Activated T-cell treated with anti-CD3 and anti-CD28 coated beads, Interleukin-2, amount 50 U/mL, for 4 hours (primary cell): ENCODE measurements around the gene SFXN2. TPM values are rescaled to one million over a fixed set of nuclear protein-coding genes. Genes with fewer than 3 reads are reported as not detected.

Source experiments
- ATAC-seq, 2 donors: fragments of 200-7000 bp; cut with Tn5 transposase; one replicate each; pipeline ENCODE4 v1.10.0; 2021
- DNase-seq: peaks from one replicate; pipeline ENCODE4 v3.0.0-alpha.2; 2020
- H3K27me3 Mint-ChIP-seq: one replicate; pipeline ENCODE4 v1.8.0; 2021; ENCODE audit warnings: low read depth, mixed read lengths
- H3K36me3 Mint-ChIP-seq: one replicate; pipeline ENCODE4 v1.8.0; 2022; ENCODE audit warnings: mixed read lengths; ENCODE audit not compliant: insufficient read depth
- H3K4me1 Mint-ChIP-seq: one replicate; pipeline ENCODE4 v1.8.0; 2021; ENCODE audit warnings: low read depth, mixed read lengths
- H3K4me3 Mint-ChIP-seq: one replicate; pipeline ENCODE4 v1.8.0; 2021; ENCODE audit warnings: mild to moderate bottlenecking, moderate library complexity, mixed read lengths
- H3K9me3 Mint-ChIP-seq: one replicate; pipeline ENCODE4 v1.8.0; 2021; ENCODE audit warnings: mixed read lengths
- total RNA-seq, 3 donors: library from RNA; stranded (reverse); gene quantifications; one replicate each; pipeline ENCODE4 v1.2.1, GENCODE V29; 2021

The SFXN2 gene
- total RNA-seq, 3 donors from 2014 or later, result 29.0 to 33.7 (median 31.2) TPM

- Mint-ChIP-seq H3K36me3 (peaks cover 35% of the 10 kb centered on the region), H3K4me3 (no peak overlapping the region), H3K9me3 (no peaks in the 10 kb centered on the region), H3K4me1 (peaks cover 25% of the 10 kb centered on the region), H3K27me3 (no peaks in the 10 kb centered on the region)
- no peak for ATAC-seq
- no peak for DNase-seq
These were observed 48.7 kb downstream of the SFXN2 start for GRCh38 chr10:102763037-102763607.

GRCh38 chr10:102764470-102765161 lies 50.2 kb downstream of the SFXN2 start:
- DNase-seq (no peak), ATAC-seq (no peak)
- peaks cover 21% of the 10 kb centered on the region for H3K4me1 Mint-ChIP-seq
- no peak overlapping the region for H3K4me3 Mint-ChIP-seq
- H3K36me3 Mint-ChIP-seq, result peaks cover 28% of the 10 kb centered on the region
- no peaks in the 10 kb centered on the region for H3K9me3 Mint-ChIP-seq
- H3K27me3 Mint-ChIP-seq, result no peaks in the 10 kb centered on the region

DNA sequence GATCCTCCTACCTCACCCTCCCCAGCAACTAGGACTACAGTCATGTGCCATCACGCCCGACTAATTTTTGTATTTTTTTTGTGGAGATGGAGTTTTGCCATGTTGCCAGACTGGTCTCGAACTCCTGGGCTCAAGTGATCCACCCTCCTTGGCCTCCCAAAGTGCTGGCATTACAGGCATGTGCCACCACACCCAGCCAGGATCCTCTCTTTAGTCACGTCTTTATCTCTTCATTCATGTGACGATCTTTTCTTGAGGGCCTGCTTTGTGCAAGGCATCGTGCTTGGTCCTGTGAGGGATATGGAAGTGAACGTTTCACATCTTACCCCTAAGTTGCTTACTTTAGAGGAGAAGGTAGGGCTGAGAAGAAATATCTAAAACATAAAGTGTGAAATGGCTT lies 50.9 kb downstream of the SFXN2 start:
- Mint-ChIP-seq H3K9me3 (no peaks in the 10 kb centered on the region), H3K4me3 (no peak overlapping the region), H3K27me3 (no peaks in the 10 kb centered on the region), H3K4me1 (peaks cover 26% of the 10 kb centered on the region), H3K36me3 (peaks cover 23% of the 10 kb centered on the region)
- ATAC-seq (no peak), DNase-seq (no peak)

DNA sequence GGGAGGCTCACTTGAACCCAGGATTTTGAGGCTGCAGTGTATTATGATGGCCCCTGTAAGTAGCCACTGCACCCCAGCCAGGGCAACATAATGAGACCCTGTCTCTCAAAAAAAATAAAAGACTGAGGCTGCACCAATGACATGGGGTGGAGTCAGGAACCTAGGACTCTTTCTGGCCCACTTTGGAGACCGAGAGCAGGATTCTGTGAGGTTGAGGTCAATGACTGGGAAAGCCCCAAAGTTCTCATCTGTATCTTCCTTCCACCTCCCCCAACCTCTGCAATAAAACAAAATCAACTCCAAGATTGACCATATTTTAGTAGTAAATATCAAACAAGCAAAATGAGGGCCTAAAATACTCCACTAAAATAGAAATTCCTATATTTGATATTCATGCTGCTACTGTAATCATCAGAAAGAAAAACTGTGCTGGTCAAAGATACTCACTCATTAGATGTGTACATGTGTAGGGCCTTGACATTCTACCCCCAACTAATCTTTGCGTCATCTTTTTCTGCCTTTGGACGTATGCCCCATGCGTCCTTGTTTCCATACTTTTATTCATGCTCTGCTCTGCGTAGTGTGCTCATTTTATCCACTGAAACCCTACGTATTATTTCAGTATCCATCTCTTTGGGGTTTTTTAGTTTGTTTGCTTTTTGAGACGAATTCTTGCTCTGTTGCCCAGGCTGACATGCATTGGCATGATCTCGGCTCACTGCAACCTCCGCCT lies 53.2 kb downstream of the SFXN2 start:
- H3K27me3 Mint-ChIP-seq, result no peaks in the 10 kb centered on the region
- peaks cover 22% of the 10 kb centered on the region for H3K36me3 Mint-ChIP-seq
- H3K9me3 Mint-ChIP-seq, result no peaks in the 10 kb centered on the region
- peaks cover 30% of the 10 kb centered on the region for H3K4me1 Mint-ChIP-seq
- H3K4me3 Mint-ChIP-seq, result no peak overlapping the region
- DNase-seq (no peak), ATAC-seq (peak in 1 of 2 donors; percentile 28)

DNA sequence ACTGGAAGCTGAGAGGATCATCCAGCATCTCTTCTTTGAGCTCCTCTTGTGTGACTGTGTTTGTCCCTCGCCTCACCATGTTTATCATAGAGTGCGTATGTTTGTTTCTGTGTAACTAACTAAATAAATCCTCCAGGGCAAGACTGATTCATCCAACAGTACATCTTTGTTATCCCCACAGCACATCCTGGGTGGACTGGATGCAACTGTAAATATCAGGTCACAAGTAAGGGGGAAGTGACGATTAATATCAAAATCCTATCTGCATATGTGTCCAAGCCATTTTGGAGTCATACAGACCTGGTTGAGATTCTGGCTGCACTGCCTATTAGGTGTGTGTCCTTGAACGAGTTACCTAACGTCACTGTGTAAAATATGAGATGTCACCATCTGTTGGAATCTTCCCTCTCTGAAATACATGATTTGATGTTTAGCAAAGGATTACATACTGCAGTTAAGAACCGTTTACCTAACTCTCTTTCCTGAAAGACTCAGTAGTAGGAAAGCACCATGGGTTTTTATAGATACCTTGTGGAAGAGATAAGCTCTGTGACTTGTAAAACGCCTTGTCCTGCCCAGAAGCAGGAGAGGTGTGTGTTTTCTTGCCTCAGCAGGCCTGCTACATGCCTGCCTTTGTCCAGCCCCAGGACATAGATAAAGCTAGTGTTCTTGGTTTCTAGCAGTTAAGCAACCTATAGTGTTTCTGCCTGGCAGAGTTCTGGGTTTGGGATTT lies 55.1 kb downstream of the SFXN2 start:
- no peak overlapping the region for H3K4me3 Mint-ChIP-seq

DNA sequence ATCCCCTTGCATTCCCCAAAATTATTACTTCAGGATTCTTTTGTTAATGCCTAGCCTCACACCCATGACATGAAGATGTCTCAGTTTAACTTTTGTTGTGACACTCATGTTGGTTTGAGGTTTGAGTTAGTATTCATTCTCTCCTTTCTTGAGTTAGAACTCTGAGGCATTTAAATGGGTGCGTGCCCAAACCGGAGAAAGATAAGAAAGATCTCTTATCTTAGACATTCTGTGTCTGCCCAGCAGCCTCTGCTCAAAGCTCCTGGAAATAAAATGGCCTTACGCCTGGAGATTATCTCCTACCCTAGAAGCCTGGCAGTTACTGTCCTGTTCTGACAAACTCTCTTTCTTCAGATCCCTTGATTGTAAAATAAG lies 55.7 kb downstream of the SFXN2 start:
- no peaks in the 10 kb centered on the region for H3K27me3 Mint-ChIP-seq
- no peak overlapping the region for H3K4me3 Mint-ChIP-seq
- H3K4me1 Mint-ChIP-seq, result peaks cover 51% of the 10 kb centered on the region
- H3K9me3 Mint-ChIP-seq, result no peaks in the 10 kb centered on the region
- peaks cover 21% of the 10 kb centered on the region for H3K36me3 Mint-ChIP-seq
- ATAC-seq (peak in 1 of 2 donors; percentile 39), DNase-seq (no peak)

More for the DNA sequence above, 55.1 kb downstream of the SFXN2 start:
- H3K36me3 Mint-ChIP-seq, result peaks cover 21% of the 10 kb centered on the region
- ATAC-seq, result peak in 1 of 2 donors; percentile 17
- peaks cover 48% of the 10 kb centered on the region for H3K4me1 Mint-ChIP-seq
- H3K27me3 Mint-ChIP-seq, result no peaks in the 10 kb centered on the region
- DNase-seq, result no peak
- H3K9me3 Mint-ChIP-seq, result no peaks in the 10 kb centered on the region

- peaks cover 15% of the 10 kb centered on the region for H3K36me3 Mint-ChIP-seq
- no peaks in the 10 kb centered on the region for H3K27me3 Mint-ChIP-seq
- no peak for ATAC-seq
- H3K4me1 Mint-ChIP-seq, result peaks cover 56% of the 10 kb centered on the region
- no peak for DNase-seq
- no peaks in the 10 kb centered on the region for H3K9me3 Mint-ChIP-seq
- no peak overlapping the region for H3K4me3 Mint-ChIP-seq
These were observed 56.4 kb downstream of the SFXN2 start for GRCh38 chr10:102770792-102771191.

- Mint-ChIP-seq H3K27me3 (no peaks in the 10 kb centered on the region), H3K36me3 (peaks cover 9% of the 10 kb centered on the region), H3K4me3 (no peak overlapping the region), H3K4me1 (peaks cover 61% of the 10 kb centered on the region), H3K9me3 (no peaks in the 10 kb centered on the region)
- ATAC-seq (no peak), DNase-seq (no peak)
These were observed 58.9 kb downstream of the SFXN2 start for GRCh38 chr10:102773320-102773719.

GRCh38 chr10:102773986-102774385 lies 59.5 kb downstream of the SFXN2 start:
- no peaks in the 10 kb centered on the region for H3K27me3 Mint-ChIP-seq
- no peak overlapping the region for H3K4me3 Mint-ChIP-seq

GRCh38 chr10:102775201-102775934 lies 60.9 kb downstream of the SFXN2 start:
- ATAC-seq (no peak), DNase-seq (no peak)
- Mint-ChIP-seq H3K27me3 (no peaks in the 10 kb centered on the region), H3K36me3 (peaks cover 11% of the 10 kb centered on the region), H3K4me3 (no peak overlapping the region), H3K4me1 (peaks cover 56% of the 10 kb centered on the region), H3K9me3 (no peaks in the 10 kb centered on the region)

More at GRCh38 chr10:102773986-102774385, 59.5 kb downstream of the SFXN2 start:
- Mint-ChIP-seq H3K36me3 (peaks cover 9% of the 10 kb centered on the region), H3K4me1 (peaks cover 61% of the 10 kb centered on the region), H3K9me3 (no peaks in the 10 kb centered on the region)
- no peak for DNase-seq
- no peak for ATAC-seq

- H3K9me3 Mint-ChIP-seq, result no peaks in the 10 kb centered on the region
- H3K4me1 Mint-ChIP-seq, result peaks cover 57% of the 10 kb centered on the region
- no peaks in the 10 kb centered on the region for H3K27me3 Mint-ChIP-seq
- H3K4me3 Mint-ChIP-seq, result peak overlapping the region; percentile 40
- peaks cover 10% of the 10 kb centered on the region for H3K36me3 Mint-ChIP-seq
- DNase-seq (peak; percentile 12), ATAC-seq (peak; percentile 57 to 72)
These were observed 61.7 kb downstream of the SFXN2 start for GRCh38 chr10:102775935-102776669.

GRCh38 chr10:102776779-102777456 lies 62.5 kb downstream of the SFXN2 start:
- ATAC-seq, result peak; percentile 39 to 47

More at GRCh38 chr10:102776779-102777456, 62.5 kb downstream of the SFXN2 start:
- Mint-ChIP-seq H3K4me1 (peaks cover 57% of the 10 kb centered on the region), H3K4me3 (no peak overlapping the region), H3K36me3 (peaks cover 10% of the 10 kb centered on the region), H3K9me3 (no peaks in the 10 kb centered on the region), H3K27me3 (no peaks in the 10 kb centered on the region)
- no peak for DNase-seq
